Stimulated activated CD4-positive, alpha-beta T cell treated with anti-CD3 and anti-CD28 coated beads, Interleukin-4, amount 100 ng/mL, for 4 hours (primary cell): ENCODE measurements around the gene VANGL2.

ENCODE experiments used
- DNase-seq, 2 experiments: peaks; one replicate each; pipeline ENCODE4 v3.0.0-alpha.2; 2020

Gene VANGL2

GRCh38 chr1:160460683-160461287, 60.4 kb downstream of the VANGL2 start:
- DNase-seq = peak in 1 of 2 experiments; percentile 54

GRCh38 chr1:160465123-160465522, 64.8 kb downstream of the VANGL2 start:
- DNase-seq = no peak

- no peak for DNase-seq
Observed at GRCh38 chr1:160466961-160467360, 66.6 kb downstream of the VANGL2 start.

GRCh38 chr1:160467576-160467975, 67.2 kb downstream of the VANGL2 start:
- DNase-seq = no peak

GRCh38 chr1:160471253-160471652, 70.9 kb downstream of the VANGL2 start:
- no peak for DNase-seq

GRCh38 chr1:160472112-160472511, 71.7 kb downstream of the VANGL2 start:
- no peak for DNase-seq

- DNase-seq = no peak
Observed at GRCh38 chr1:160474392-160475242, 74.3 kb downstream of the VANGL2 start.
